HG02938 (cell line): ENCODE results near the gene TSPAN18.

ENCODE experiments used
- ATAC-seq: cut with Tn5 transposase; IDR thresholded peaks from one replicate; pipeline ENCODE4 v1.9.1; 2021; ENCODE audit warnings: mild to moderate bottlenecking, moderate library complexity; ENCODE audit not compliant: unreplicated experiment

The TSPAN18 gene

GRCh38 chr11:44840085-44840478 lies 113.3 kb downstream of the TSPAN18 start:
- no peak for ATAC-seq

GRCh38 chr11:44840521-44841251 lies 113.9 kb downstream of the TSPAN18 start:
- no peak for ATAC-seq

- no peak for ATAC-seq
Measured at GRCh38 chr11:44842220-44842619, 115.5 kb downstream of the TSPAN18 start.

- ATAC-seq, result no peak
Measured at GRCh38 chr11:44846852-44847251, 120.1 kb downstream of the TSPAN18 start.

- no peak for ATAC-seq
Measured at GRCh38 chr11:44847316-44847715, 120.6 kb downstream of the TSPAN18 start.

GRCh38 chr11:44848203-44848962 lies 121.6 kb downstream of the TSPAN18 start:
- ATAC-seq, result no peak

- ATAC-seq, result no peak
Measured at GRCh38 chr11:44848963-44849350, 122.2 kb downstream of the TSPAN18 start.

GRCh38 chr11:44849424-44849823 lies 122.7 kb downstream of the TSPAN18 start:
- no peak for ATAC-seq

GRCh38 chr11:44849922-44850321 lies 123.2 kb downstream of the TSPAN18 start:
- no peak for ATAC-seq

GRCh38 chr11:44851496-44851895 lies 124.7 kb downstream of the TSPAN18 start:
- no peak for ATAC-seq

- no peak for ATAC-seq
Measured at GRCh38 chr11:44852159-44852747, 125.5 kb downstream of the TSPAN18 start.

- ATAC-seq, result no peak
Measured at GRCh38 chr11:44852952-44853351, 126.2 kb downstream of the TSPAN18 start.

- ATAC-seq, result no peak
Measured at GRCh38 chr11:44853666-44854065, 126.9 kb downstream of the TSPAN18 start.

- no peak for ATAC-seq
Measured at GRCh38 chr11:44854086-44854485, 127.3 kb downstream of the TSPAN18 start.

GRCh38 chr11:44854741-44855492 lies 128.2 kb downstream of the TSPAN18 start:
- ATAC-seq, result no peak

GRCh38 chr11:44855493-44855849 lies 128.7 kb downstream of the TSPAN18 start:
- ATAC-seq, result no peak

GRCh38 chr11:44857490-44858090 lies 130.8 kb downstream of the TSPAN18 start:
- no peak for ATAC-seq

- ATAC-seq, result no peak
Measured at GRCh38 chr11:44858796-44859527, 132.2 kb downstream of the TSPAN18 start.

- no peak for ATAC-seq
Measured at GRCh38 chr11:44859528-44859925, 132.8 kb downstream of the TSPAN18 start.

- no peak for ATAC-seq
Measured at GRCh38 chr11:44860346-44860745, 133.6 kb downstream of the TSPAN18 start.
